IPS-18c (cell line): ENCODE results near the gene ZNF593.
A peak's percentile ranks its signal among the peaks of the same experiment; 100 is the strongest.

Source experiments
- H3K4me3 ChIP-seq: 2 replicates; pipeline ENCODE4 v1.7.0; 2013; ENCODE audit warnings: low read depth, mild to moderate bottlenecking, low read length, moderate library complexity; ENCODE audit not compliant: insufficient read depth
- H3K9me3 ChIP-seq: one replicate; pipeline ENCODE4 v1.6.1; 2013; ENCODE audit warnings: mild to moderate bottlenecking, low read length, moderate library complexity; ENCODE audit not compliant: control insufficient read depth, insufficient read depth

Gene ZNF593

GRCh38 chr1:26142159-26142558, 27.5 kb upstream of the ZNF593 start:
- Histone ChIP-seq H3K4me3 (no peak overlapping the region), H3K9me3 (no peaks in the 10 kb centered on the region)

DNA sequence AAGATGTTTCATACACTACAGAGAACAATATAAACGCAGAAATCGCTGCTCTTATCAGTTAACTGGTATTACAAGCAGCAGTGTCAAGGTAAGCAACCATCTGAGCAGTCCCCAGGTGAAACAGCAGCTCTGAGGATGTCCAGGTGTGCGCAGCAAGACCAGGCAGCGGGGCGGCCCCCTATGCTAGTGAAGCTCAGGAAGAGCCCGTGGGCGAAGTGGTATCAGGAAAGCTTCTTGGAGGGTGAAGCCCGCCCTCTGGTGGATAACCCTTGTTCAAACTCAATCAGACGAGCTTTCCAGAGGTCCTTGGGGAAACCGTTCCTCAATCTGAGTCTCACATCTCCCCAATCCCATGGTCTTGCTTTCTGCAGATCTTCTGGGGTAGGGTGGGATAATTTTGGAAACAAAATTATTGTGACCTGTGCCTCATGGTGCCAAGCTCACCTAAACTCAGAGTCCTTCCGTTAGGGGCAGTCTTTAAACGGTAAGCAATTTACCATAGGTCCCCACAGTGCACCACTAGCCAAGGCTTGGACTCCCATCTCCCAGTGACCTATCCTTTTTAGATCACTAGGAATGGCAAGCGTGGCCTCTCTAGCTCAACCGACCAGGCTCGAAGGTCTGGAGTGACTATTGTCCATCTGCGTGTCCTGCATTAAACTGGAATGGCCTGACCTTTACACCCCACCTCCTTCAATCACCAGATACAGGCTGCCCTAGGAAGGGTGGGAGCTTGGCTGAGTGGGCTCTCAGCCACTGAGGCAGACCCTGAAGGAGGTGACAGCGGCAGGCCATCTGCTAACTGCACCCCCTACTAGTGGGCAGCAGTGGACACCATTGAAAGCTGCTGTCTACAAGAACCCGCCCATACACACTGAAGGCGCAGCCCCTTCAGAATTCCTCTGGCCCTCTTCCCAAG, 24.4 kb upstream of the ZNF593 start:
- Histone ChIP-seq H3K4me3 (no peak overlapping the region), H3K9me3 (no peaks in the 10 kb centered on the region)

GRCh38 chr1:26145960-26146294, 23.8 kb upstream of the ZNF593 start:
- no peaks in the 10 kb centered on the region for H3K9me3 ChIP-seq
- no peak overlapping the region for H3K4me3 ChIP-seq

DNA sequence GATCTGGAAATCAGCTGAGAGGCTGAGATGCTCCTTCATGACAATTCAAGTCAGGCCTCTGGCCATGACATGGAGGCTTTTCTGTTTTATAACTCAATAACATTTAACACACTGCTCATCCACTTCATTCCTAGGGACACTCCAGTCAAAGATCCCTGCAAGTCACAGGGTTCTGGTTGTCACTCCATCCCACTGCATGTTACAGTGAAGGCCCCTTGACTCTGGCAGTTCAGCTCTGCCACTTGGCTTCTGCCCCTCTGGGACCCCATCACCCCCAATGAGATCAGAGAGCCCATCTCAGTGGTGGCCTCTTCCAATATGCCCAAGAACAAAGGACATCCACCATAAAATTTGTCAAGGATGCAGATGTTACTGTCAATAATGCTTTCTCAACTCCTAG, 20.8 kb upstream of the ZNF593 start:
- Histone ChIP-seq H3K4me3 (no peak overlapping the region), H3K9me3 (no peaks in the 10 kb centered on the region)

DNA sequence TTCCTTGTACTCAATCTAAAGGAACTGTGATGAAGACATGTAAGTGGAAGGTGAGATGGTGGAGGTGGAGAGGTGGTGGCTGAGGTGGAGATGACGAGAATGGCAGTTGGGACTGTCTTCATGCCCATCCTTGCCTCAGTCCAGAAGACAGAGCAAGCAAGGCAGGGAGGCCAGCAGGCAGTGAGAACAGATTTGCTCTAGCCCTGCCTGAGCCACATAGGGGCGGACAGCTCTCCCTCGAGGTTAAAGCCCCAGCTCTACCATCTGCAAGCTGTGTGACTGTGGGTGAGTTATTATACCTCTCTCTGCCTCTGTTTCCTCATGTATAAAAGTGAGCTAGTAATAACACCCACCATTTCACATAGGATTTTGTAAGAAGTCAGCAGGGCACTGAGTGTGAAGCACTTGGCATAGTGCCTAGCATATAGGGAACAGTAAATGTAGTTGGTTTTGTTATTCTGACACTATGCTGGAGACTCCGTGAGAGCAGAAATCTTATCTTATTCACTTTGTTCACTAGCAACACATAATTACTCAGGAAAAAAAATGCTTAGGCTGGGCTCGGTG, 15.7 kb upstream of the ZNF593 start:
- Histone ChIP-seq H3K4me3 (no peak overlapping the region), H3K9me3 (no peaks in the 10 kb centered on the region)

GRCh38 chr1:26154750-26155149, 15.0 kb upstream of the ZNF593 start:
- Histone ChIP-seq H3K4me3 (peak overlapping the region; percentile 48; the same call in 1 of the 2 replicates), H3K9me3 (no peaks in the 10 kb centered on the region)

- H3K9me3 ChIP-seq = no peaks in the 10 kb centered on the region
- peak overlapping the region; percentile 48 for H3K4me3 ChIP-seq
These were observed 14.1 kb upstream of the ZNF593 start for GRCh38 chr1:26155370-26156284.

- H3K4me3 ChIP-seq = peak overlapping the region; percentile 48
- H3K9me3 ChIP-seq = no peaks in the 10 kb centered on the region
These were observed 13.2 kb upstream of the ZNF593 start for GRCh38 chr1:26156285-26157038.

DNA sequence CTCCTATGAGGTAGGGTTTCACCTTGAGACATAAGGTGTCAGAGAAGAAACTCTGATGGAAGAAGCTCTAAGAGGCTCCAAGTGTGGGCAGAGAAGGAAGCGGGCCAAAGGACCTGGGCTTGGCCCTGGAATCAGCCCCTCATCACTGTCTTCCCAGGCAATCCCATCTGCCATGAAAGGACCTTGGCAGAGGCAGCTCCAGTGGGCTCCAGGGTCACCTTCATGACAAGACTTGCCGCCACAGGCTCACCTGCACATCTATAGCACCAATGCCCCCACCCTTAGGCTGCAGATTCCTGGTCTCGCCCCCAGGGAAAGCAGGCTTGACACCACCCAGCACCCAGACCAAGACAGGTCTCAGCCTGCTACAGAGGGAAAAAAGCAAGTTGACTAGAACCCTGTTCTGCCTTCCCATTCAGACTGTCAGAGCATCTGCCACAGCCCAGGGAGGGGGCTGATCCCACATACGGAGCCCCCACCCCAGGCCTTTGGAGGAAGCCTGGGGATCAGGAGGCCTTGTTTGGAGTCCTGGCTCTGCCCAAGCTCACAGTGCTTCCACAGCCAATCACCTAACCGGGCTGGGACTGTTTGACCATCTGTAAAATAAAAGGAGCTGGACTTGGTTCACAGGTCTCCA, 11.3 kb upstream of the ZNF593 start:
- no peak overlapping the region for H3K4me3 ChIP-seq
- H3K9me3 ChIP-seq = no peaks in the 10 kb centered on the region

DNA sequence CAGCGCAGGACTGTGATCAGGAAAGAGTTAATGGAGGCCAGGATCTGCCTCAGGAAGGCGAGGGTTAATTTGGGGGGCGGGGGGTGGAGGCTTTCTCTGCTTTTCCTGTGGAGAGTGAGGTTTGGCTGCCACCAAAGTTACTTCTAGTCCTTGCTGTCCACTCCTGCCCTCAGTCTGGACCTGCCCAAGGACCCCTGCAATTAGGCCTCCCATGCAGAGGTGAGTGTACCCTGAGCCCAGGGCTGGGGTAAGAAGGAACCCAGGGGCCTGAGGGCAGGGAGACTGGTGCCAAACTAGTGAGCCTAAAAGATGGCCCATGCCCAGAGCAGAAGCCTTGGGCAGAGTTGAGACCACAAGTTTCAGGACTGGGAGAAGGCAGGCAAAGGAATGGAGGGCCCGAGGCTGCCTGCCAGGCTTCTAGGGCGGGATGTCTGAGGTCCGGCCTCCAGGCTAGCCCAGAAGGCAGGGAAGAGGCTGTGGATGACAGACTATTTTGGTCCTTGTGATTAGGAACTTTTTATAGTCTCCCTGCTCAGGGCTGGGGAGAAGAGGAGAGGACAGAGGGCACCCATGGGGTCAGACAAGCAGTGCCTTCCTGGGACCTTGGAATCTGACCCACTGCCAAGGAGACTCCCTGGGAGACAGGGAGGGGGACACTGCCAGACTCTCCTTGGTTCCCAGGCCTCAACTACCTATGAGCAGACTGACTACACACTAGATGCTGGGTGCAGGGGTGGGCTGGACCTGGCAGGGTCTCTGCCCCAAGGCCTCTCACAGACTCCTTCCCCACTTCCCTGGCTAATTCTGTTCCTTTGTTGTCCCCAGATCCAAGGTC, 10.6 kb upstream of the ZNF593 start, which contains the start of gene FAM110D:
Gene FAM110D, plus strand, starts transcription at position 172 of the 835 bp plus-strand sequence. CDS start 2,213 bp downstream, outside the sequence.
- H3K4me3 ChIP-seq = no peak within 1 kb of the TSS

DNA sequence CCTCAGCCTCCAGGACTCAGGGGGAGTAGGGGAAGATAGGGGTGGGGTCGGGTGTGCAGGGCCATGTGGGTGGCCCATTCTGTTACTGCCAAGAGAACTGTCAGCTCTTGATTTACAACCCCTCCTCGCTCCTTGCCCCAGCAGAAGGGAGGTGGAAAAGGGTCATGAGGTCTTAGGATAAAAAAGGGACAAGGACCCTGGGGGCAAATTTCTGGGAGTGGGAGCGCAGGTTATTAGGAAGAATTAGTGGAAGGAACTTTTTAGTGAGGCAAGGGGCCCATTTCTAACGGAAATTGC, 10.0 kb upstream of the ZNF593 start:
- no peaks in the 10 kb centered on the region for H3K9me3 ChIP-seq
- H3K4me3 ChIP-seq = no peak overlapping the region

More for the DNA sequence above, 10.6 kb upstream of the ZNF593 start, which contains the start of gene FAM110D:
- H3K9me3 ChIP-seq = no peaks in the 10 kb centered on the region

GRCh38 chr1:26160527-26161414, 8.9 kb upstream of the ZNF593 start:
- H3K9me3 ChIP-seq = no peaks in the 10 kb centered on the region
- H3K4me3 ChIP-seq = peak overlapping the region; percentile 51

GRCh38 chr1:26161415-26162219, 8.1 kb upstream of the ZNF593 start:
- Histone ChIP-seq H3K4me3 (peak overlapping the region; percentile 51), H3K9me3 (no peaks in the 10 kb centered on the region)

DNA sequence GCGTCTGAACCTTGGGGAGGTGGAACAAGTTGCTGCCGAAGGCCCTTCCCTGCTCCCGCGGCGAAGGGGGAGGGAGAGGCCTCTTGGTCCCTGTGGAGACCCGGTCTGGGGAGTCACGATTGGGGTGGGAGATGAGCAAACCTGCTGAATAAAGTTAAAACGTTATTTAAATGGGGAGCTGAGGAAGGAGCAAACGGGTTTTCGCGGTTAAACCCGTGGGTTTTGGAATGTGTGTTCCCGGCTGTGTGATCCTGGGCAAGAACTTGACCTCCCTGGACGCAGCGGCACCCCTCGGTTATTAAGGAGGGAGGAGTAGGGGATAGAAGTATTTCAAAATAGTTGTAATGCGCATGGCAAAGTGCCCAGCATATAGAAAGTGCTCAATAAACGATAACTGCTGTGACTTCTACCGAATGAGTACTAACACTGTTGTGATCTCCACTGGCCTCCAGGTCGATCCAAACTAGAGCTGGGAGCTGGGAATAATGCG, 7.4 kb upstream of the ZNF593 start:
- Histone ChIP-seq H3K9me3 (no peaks in the 10 kb centered on the region), H3K4me3 (peak overlapping the region; percentile 50)
